Mononuclear cell (primary cell): ENCODE measurements around the gene NRDE2. TPM values are rescaled to one million over a fixed set of nuclear protein-coding genes. Genes with fewer than 3 reads are reported as not detected.
"Not testable (repeated sequence)": the region's sequence is repeated elsewhere in the genome, so short reads cannot be mapped to it uniquely, and the experiment has no call there.

Source experiments
- H3K27me3 ChIP-seq: 2 replicates; pipeline ENCODE4 v1.6.0; 2011; ENCODE audit warnings: low read length, control low read depth; ENCODE audit not compliant: insufficient read depth
- H3K4me1 ChIP-seq: 2 replicates; pipeline ENCODE4 v1.5.1; 2011; ENCODE audit warnings: mild to moderate bottlenecking, low read length, control low read depth; ENCODE audit not compliant: insufficient read depth
- H3K4me3 ChIP-seq: 2 replicates; pipeline ENCODE4 v1.5.1; 2011; ENCODE audit warnings: mild to moderate bottlenecking, low read length, moderate library complexity
- H3K9me3 ChIP-seq: 2 replicates; pipeline ENCODE4 v1.5.1; 2011; ENCODE audit warnings: low read depth, mild to moderate bottlenecking, control low read depth, low read length
- total RNA-seq: library from RNA; depleted of rRNA; stranded (reverse); fragments of >200 nt; gene quantifications from one replicate; pipeline ENCODE4 v1.2.3, GENCODE V29; 2012

Gene NRDE2
- total RNA-seq, 1 donor, result 15.0 TPM

DNA sequence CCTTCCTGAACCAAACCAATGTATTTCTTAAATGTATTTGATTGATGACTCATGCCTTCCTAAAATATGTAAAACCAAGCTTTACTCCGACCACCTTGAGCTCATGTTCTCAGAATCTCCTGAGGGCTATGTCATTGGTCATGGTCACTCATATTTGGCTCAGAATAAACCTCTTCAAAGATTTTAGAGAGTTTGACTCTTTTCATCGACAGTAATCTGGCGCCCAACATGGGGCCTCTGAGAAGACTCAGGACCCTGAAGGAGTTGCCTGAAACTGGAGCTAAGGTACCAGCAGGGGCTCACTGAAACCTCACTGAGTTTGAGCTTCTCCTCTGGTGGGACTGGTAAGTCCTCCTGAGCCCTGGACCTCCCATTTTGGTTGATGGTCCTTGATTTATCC is 92.6 kb downstream of the NRDE2 start:
- Histone ChIP-seq H3K4me1 (peaks cover 6% of the 10 kb centered on the region), H3K4me3 (no peak overlapping the region), H3K27me3 (no peaks in the 10 kb centered on the region), H3K9me3 (peaks cover 33% of the 10 kb centered on the region)

DNA sequence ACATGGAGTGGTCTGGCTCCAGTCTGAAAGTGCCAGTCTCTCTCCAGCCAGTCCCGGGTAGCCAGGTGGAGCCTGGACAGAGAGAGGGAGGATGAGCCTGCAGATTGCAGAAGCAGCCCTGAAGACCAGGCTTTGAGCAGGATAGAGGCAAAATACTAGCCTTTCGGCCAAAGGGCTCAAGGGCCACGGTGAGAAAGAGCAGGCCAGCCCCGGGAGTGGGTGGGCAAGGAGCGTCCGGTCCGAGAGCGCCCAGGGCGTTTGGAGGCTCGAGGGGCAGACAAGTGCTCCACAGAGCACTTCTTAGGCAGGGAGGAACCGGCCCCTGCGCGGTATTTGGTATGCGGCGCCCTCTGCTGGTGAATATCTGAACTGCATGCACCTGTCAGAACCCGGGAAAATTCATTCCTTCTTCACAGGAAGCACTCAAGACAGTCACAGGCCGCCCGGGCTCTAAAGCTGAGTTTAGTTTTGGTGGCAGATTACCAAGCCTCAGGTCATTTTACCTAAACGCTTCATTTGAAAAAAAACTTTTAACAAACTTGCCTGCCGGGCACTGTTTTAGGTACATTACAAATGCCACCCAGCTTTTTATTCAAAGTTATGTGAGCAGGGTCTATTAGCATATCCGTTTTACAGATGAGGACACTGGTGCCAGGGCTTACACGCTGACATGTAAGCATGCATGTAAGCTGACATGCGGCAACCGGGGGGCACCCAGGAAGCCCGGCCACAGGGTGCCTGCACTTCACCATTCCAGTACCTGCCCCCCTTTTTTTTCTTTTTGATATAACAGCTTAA is 96.4 kb downstream of the NRDE2 start:
- H3K27me3 ChIP-seq, result no peaks in the 10 kb centered on the region
- H3K4me1 ChIP-seq, result peaks cover 6% of the 10 kb centered on the region
- peaks cover 23% of the 10 kb centered on the region for H3K9me3 ChIP-seq
- H3K4me3 ChIP-seq, result no peak overlapping the region

DNA sequence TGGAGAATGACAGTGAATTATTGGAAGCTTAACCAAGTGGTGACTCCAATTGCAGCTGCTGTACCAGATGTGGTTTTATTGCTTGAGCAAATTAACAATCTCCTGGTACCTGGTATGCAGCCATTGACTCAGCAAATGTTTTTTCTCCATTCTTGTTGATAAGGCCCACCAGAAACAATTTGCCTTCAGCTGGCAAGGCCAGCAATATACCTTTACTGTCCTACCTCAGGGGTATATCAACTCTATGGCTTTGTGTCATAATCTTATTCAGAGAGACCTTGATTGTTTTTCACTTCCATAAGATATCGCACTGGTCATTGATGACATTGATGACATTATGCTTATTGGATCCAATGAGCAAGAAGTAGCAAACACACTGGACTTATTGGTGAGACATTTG is 101.8 kb downstream of the NRDE2 start:
- not testable (repeated sequence) for H3K4me3 ChIP-seq, H3K4me1 ChIP-seq, H3K27me3 ChIP-seq, H3K9me3 ChIP-seq

DNA sequence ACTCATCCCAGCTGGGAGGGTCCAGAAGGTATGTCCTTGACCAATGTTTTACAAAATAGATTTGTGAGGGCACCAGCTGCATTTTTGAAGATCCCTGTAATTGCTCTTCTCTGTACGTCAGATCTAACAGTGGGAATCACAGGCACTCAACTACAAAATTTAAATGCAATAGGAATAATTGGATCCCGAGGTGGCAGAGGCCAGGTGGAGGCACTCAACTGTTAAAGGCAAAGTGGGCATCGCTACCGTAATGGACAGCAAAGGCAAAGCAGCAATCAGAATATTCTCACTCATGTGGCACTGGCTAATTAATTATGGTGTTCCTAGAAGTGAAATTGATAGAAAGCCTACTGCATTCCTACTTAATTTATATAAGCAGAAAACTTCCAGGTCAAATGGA is 103.3 kb downstream of the NRDE2 start:
- no peaks in the 10 kb centered on the region for H3K4me1 ChIP-seq
- no peaks in the 10 kb centered on the region for H3K27me3 ChIP-seq
- no peak overlapping the region for H3K4me3 ChIP-seq
- H3K9me3 ChIP-seq, result peaks cover 2% of the 10 kb centered on the region

Other genes with a start within 250 kb of the NRDE2 start
- gene PSMC1, start 75.4 kb downstream of the NRDE2 start, total RNA-seq, result 107 TPM
- 718 TPM for gene CALM1, start 65.1 kb upstream of the NRDE2 start, total RNA-seq